HG02759 (cell line): ENCODE data around the gene MXI1.
A peak's percentile ranks its signal among the peaks of the same experiment; 100 is the strongest.

Experiments used
- ATAC-seq: cut with Tn5 transposase; IDR thresholded peaks from one replicate; pipeline ENCODE4 v1.9.1; 2021; ENCODE audit warnings: mild to moderate bottlenecking, moderate library complexity; ENCODE audit not compliant: unreplicated experiment

Gene MXI1

DNA sequence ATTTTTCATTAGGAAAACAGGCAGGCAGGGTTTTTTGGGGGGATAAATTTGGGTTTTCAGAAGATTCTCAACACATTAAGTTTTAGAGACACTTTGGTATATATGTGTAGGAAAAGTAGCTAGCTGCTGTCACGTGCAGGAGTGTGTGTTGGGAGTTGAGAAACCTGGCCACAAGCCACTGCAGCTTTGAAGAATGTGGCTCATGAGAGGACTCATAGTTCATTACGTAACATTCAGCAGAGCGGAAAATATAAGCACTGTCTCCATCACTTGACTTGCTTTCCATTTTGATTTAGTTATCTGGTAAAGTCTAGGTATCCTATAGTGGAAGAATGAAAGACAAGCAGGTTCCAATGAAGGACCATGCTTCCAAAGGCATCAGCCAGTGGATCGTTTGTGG, 66.1 kb downstream of the MXI1 start:
- ATAC-seq: peak; percentile 55

DNA sequence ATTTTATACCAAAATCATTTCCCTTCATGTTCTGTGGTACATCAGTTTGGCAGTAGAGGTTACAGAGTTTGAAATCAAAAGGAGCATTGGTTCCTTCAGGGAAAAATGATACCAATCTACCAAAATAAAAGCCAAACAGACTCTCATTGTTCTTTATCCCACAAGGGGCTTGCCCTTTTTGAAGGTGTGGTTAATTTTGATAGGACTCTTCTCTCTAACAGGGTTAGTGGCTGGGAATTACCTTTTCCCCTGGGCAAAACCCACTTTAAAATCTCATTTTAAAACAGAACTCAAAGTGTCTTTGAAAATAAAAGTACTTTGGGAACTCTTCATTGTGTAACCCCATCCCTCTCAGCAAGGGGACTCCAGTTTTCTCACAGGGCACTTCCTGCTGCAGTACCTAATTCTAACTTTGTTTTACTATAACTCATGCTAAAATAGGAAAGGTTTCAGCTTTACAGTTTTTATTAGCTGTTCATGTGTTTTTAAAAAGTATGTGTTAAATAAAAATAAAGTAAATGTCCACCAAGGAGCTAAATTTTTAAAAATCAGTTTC, 66.7 kb downstream of the MXI1 start:
- ATAC-seq: peak; percentile 42

DNA sequence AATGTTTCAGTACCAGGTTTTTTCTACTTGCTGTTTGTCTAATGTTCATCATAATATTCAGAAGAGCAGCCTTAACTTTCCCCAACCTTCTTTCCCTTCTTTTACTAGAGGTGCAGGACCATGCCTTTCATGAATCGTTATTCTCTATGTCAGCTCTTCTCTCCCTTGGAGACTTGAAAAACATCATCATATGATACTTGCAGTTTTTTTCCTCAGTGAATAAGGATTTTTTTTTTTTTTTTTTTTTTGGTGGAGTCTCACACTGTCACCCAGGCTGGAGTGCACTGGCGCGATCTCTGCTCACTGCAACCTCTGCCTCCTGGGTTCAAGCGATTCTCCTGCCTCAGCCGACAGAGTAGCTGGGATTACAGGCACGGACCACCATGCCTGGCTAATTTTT, 67.2 kb downstream of the MXI1 start:
- ATAC-seq: no peak

DNA sequence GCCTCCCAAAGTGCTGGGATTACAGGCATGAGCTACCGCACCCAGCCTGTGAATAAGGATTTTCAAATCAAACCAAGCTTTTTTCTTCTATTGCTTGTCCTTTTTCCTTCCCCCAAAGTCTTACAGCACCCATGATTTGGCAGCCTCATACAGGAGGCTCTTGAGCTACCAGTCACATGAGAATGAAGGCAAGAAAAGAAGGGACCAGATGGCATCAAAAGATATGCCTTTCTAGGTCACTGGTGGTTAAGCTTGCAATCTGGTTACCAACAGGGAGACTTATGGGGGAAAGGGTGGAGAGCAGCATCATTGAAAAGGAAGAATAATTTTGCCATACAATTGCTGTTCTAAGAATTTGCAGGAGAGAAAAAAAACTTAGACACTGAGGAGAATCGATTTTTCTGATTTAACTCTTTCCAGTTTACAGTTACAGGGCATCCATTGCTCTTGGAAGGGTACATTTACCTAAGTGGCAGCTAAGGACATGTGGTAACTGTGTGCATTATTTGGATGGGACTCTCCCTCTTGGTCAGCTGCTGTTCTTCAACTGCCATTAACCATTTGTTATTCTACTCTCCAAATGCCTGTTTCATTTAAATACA, 67.8 kb downstream of the MXI1 start:
- ATAC-seq: no peak

DNA sequence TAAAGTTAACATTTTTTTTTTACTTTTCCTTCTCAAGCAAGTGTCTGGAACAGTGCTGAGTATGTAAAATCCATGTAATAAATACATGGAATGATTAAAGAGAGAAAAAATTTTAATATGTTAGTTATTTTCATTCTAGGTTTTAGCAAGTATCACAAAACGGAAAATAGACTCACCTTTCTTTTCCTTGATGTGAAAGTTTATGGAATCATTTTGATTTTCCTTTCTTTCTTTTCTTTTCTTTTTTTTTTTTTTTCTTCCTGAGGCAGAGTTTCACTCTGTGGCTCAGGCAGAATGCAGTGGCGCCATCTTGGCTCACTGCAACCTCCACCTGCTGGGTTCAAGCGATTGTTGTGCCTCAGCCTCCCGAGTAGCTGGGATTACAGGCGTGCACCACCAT, 69.2 kb downstream of the MXI1 start:
- no peak for ATAC-seq

DNA sequence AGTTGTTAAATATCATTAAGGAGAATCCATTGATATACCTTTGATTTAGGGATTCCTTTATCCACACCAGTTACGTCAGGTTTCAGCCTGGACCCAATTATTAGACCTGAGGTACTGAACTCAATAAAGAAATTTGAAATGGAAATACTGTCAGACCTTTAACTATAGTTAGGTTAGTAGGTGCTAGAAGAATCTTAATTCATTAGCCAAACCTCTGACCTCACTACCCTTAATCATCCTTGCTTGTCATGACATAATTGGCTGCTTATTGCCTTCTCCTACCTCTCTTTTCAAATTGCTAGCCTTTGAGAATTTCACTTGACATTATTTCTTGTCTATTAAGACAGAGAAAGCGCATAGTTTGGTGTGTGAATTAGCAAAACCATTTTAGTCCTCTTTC, 70.2 kb downstream of the MXI1 start:
- no peak for ATAC-seq

DNA sequence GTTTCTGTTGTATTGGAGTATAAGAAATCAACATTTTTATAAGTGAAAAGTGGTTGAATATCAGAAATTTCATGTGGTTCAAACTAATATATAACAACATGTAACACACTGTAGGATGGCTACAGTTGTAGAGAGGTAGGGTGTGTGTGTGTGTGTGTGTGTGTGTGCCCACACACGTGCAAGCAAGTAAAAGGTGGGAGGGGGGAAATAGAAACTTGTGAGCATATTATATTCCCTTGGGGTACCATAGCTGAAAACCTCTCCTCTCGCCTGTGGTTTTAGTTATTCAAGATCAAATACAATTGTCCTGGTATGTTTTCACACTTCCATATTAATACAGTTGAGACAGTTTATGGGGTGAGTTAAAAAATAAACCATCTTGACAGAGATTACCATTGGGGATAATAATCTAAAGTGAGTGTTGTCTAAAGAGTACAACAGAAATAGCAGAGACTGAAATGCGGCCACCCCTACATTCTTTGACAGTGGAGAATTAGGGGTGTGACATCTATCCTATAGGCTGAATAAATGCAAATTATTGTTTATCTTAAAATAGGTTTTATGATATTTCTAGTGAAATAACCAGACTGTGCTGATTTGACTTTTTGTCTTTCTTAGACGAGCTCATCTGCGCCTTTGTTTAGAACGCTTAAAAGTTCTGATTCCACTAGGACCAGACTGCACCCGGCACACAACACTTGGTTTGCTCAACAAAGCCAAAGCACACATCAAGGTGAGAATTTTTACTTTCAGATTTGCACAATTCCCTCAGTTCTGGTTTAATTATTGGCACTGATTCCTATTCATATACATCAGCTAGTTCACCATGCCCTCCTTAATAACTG, 71.4 kb downstream of the MXI1 start:
- ATAC-seq: peak; percentile 13

DNA sequence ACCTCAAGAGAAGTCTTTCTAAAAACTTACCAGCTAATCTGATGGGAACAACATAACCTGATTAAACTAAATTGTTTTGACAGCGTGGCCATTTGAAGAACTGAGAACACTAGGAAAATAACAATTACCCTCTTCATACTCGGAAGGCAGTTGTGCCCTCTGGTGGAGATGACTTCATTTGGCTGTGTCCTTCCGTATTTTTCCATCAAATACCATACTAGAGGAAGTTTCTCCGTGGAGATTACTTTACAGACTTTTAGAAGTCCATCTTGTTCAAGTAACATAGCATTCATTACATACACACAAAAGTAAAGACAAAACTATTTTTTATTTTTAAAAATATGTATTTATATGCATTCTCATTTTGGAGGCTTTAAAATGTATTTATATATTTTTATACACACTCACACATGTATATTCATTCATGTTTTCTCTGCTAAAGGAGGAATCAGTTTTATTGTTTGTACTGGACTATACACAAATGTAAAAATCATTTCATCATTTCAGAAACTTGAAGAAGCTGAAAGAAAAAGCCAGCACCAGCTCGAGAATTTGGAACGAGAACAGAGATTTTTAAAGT, 72.1 kb downstream of the MXI1 start:
- ATAC-seq: peak; percentile 49

DNA sequence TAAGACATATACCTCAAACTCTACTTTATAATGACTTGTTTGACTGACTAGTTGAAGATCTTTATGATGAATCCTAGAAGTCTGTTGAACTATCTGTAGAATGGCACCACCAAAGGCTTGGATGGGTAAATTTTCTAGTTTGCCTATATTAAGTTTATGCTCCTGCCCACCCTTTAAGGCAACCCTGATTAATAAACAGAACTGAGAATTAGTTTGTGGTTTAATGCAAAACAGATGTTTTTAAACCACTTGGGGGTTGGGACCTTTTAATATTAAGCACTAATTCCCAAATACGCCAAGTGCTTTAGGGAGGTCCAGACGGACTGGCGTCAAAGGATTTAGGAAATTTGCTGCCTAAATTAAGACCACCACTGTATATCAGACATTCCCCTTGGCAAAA, 76.9 kb downstream of the MXI1 start:
- ATAC-seq: no peak

DNA sequence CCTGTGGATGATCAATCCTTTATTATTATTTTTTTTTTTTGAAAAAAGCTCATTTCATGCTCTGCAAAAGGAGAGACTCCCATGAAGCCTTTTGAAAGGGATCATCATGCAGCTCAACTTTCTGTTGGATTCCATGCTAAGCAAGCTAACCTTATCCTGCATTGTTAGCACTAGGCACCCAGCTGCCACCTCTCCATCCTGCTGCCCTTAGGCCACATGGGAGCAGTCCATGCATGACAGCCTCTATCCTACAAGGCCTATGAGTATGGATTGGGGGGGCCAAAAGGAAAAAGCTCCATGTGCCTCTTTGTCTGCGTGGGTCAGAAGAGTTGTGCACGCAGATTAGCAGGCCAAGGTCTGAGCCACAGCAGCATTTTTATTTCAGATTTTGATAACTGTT, 78.1 kb downstream of the MXI1 start:
- no peak for ATAC-seq

DNA sequence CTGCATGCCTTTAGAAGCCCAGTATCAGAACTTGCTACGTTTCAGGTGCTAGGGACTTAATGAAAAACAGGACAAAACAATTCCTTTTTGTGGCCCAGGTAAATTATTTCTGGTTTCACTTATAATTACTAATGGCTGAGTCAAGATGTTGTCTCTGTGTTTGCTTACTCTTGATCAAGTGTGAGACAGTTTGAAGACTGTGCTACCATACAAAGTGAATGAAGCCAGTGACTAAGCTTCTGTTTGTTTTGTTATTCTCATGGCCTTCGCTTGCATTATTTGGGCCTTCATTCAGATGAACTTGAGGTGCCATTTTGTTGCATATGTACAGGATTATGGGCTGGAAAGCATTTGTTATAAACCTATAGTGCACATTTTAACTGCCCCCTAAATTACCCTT, 79.4 kb downstream of the MXI1 start:
- ATAC-seq: no peak

DNA sequence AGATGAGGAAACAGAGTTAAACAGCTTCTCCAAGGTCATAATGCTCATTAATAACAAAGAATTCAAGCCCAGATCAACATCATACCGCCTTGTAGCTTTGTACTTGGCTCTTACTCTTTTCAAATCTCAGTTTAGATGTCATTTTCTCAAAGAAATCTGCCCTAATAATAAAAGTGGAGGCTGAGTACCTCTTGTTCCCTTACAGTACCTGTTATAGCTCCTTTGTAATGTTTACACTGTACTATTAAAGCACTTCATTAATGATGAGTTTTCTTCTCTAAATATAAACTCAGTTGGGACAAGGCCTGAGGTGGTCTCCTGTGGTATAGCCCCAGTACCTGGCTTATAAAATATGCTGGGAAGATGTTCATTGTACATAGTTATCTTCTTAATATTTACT, 89.6 kb downstream of the MXI1 start:
- ATAC-seq: no peak

DNA sequence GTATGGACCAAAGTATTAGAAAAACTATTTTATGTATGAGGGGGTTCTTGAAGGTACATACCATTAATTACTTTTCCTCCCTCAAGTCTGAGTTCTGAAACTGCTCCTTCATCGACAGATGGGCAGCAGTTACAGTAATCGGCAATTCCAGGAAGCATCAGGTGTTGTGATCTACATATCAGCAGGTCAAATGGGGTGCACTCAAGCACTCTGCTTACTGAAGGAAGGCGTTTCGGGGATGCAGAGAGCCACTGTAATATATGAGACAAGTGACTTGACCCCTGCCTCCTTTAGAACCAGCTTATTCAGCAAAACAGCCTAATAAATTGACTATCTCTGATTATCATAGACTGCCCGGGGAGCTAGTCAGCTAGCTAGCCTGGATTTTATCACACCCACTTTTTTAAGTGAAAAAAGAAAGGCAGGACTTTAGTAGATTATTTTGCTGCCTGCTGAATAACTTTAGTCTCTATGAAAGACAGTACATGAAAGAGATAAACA, 93.1 kb downstream of the MXI1 start:
- ATAC-seq: no peak

DNA sequence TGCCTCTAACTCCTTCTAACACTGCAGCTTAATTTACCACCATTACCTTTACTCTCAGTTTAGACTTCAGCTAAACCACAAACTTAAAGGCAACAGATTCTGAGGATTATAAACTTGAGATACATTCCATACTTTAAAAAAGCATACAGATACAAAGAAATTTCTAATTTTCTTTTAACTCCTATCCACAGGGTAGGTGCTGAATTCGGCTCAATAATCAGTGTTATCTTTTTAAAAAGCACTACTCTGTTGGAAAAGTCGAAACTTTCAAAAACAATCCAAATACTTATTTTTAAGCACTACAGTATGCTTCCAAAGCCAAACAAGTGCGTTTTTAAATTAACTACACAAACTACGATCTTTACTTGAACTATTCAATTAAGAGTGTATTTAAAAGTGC, 96.3 kb downstream of the MXI1 start:
- ATAC-seq: no peak

DNA sequence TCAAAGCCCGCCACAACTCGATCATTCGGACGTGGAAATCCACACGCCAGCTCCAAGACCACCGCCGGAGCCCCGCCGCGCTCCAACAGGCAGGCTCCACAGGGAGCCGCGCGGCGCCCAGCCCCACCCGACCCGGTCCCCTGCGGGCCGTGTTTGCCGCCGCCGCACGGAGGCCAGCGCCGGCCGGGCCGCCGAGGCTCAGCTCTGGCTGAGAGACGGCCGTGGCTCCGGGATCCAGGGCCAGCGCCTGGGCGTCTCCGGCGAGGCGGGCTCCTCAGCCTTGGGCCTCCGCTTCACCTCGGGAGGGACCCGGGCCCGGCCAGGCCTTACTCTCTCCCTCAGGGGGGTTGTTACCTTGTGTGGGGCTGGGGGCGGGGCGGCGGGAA, 97.0 kb downstream of the MXI1 start:
- peak; percentile 52 for ATAC-seq

DNA sequence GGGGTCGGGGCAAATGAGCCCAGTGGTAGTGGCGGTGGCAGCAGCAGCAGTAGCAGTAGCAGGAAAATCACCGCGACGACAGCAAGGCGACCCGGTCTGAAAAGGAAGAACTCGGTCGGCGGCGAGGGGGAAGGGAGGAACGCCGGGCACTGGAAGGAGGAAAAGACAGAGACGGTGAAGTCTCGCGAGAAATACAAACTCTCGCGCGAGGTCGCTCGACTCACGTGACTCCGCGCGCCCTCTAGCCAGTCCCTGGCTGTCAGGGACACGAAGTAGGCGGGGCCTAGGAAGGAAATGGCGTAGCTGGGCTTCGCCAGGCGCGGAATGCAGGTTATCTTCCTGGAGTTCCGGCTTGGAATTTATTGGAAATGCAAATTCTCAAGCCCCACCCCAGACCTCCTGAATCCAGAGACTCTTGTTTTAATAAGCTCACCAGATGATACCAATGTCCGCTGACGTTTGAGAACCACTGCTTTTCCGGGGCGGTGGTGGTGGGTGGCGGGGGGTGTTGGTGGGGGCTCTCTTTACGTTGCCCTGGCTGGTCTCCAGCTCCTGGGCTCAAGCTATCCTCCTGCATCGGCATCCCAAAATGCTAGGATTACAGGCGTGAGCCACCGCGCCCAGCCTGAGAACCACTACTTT, 97.5 kb downstream of the MXI1 start, which contains the start of gene SMNDC1:
SMNDC1 (minus strand) TSS at position 141 of the 642 bp plus-strand sequence. CDS start 1,333 bp downstream, outside the sequence.
- ATAC-seq: peak; percentile 93

DNA sequence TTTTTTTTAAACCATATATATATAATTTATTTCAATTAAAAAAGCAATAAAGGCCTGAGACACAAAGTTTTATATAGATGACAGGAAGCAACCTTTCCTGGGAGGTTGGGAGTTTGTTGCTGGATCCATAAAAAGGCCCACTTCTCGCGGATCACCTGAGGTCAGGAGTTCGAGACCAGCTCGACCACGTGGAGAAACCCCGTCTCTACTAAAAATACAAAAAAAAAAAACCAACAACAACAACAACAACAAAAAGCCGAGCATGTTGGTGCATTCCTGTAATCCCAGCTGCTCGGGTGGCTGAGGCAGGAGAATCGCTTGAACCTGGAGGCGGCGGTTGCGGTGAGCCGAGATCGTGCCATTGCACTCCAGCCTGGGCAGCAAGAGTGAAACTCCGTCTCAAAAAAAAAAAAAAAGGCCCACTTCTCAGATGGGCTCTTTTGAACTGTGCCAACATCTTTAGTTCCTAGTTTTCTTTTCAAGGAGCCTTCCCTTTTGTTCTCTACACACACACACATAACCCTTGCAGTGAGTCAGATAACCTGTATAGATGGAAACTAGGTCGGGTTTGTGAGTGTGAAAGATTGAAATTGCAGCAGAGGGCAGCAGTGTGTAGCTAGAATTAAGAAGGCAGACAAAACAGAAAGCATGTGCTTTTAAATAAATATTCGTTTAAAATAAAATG, 98.5 kb downstream of the MXI1 start:
- peak; percentile 31 for ATAC-seq

DNA sequence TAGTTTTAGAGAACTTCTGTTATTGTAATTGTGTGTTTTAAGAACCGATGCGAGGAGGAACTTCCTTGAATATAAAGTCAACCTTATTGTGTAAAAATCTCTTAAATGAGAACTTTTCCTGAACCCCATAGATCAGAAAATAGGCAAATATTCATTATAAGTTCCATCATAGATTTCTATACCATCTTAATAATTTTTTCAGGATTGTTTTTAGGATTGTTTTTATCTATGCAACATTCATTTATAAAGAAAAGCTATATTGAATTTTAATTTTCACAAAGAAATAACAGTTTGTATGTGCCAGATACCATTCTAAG, 99.0 kb downstream of the MXI1 start:
- ATAC-seq: no peak

DNA sequence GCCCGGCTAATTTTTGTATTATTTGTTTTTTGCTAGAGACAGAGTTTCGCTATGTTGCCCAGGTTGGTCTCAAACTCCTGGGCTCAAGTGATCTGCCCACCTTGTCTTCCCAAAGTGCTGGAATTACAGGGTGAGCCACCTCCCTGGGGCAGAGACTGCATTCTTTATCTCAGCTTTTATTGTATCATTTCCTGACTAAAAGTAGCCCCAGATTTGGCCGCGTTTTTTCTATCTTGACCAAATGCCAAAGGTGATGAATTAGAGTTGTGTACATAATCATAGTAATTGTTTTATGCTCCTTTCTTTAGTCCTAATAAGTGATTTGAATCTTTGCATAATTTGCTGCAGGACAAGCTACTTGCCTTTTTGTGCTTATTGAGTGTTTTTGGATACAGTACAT, 100.4 kb downstream of the MXI1 start:
- ATAC-seq: no peak

DNA sequence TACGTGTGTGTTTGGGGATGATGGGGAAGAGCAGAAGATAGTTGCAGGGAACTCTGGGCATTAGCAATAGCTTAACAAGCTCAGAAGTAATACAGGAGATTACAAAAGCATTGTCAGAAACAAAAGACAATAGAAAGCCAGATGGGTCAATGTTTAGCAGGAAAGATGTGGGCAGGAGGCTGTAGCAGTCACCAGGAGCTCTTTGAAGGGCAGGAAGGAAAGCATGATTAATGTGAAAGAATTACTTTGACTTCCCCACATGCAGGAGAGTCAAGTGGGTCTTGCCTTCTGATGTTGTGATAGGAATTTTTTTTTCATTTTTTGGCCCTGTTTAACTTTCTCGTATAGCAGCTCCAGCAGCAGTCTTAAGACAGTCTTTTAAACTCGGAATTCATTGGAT, 103.3 kb downstream of the MXI1 start:
- no peak for ATAC-seq
